HG02763 (cell line): Measurements from ENCODE around the gene DENND1B.
"Not testable (repeated sequence)": the region's sequence is repeated elsewhere in the genome, so short reads cannot be mapped to it uniquely, and the experiment has no call there.

Experiments used
- ATAC-seq: cut with Tn5 transposase; IDR thresholded peaks from one replicate; pipeline ENCODE4 v1.9.1; 2021; ENCODE audit warnings: mild to moderate bottlenecking, moderate library complexity; ENCODE audit not compliant: unreplicated experiment

Gene DENND1B

DNA sequence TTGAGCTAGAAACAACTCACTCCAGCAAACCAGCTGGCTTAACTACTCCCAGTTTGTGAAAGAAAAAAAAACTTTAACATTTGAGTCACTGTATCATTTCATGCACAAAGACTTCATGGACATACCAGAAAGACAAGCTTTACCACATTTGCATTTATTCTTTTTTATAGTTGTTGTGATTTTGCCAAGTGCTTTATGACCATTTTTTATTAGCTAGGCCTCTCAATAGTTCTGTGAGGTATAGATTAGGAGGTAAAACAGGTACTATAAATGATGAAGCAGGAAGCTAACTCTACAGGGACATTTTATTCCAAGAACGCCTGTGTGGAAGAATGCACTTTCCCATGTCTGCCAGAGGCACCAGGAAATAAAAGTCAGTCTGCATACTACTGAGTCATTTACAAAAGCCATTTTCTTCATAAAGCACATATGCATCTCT lies 8.2 kb upstream of the DENND1B start:
- ATAC-seq, result no peak

DNA sequence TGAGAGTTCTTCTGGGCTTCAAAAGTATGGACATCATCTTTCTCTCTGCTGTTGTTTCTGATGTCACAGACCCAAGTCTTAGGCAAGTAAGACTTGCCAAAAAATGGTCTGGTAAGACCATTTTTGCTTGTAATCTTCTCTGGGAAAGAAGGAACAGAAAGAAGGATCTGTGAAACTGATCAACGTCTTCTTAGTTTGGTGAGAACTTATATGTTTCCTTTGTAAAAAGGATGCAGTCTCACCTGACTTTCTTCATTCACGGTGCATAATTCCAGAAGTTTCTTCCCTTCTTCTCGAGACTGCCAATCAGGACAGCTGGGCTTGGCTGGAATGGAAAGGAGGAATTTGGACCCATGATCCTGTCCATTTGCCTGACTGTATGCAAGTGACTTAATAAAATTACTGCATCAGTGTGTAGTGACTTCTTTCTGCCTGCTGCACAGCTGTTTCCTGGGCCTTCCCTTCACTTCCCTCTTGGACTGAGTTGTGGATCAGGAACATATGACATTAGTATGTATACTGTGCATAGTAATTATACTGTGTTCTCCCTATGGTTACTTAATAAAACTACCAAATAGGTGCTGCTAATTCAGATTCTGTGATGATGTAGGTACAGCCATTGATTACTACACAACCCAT lies 7.6 kb upstream of the DENND1B start:
- no peak for ATAC-seq

DNA sequence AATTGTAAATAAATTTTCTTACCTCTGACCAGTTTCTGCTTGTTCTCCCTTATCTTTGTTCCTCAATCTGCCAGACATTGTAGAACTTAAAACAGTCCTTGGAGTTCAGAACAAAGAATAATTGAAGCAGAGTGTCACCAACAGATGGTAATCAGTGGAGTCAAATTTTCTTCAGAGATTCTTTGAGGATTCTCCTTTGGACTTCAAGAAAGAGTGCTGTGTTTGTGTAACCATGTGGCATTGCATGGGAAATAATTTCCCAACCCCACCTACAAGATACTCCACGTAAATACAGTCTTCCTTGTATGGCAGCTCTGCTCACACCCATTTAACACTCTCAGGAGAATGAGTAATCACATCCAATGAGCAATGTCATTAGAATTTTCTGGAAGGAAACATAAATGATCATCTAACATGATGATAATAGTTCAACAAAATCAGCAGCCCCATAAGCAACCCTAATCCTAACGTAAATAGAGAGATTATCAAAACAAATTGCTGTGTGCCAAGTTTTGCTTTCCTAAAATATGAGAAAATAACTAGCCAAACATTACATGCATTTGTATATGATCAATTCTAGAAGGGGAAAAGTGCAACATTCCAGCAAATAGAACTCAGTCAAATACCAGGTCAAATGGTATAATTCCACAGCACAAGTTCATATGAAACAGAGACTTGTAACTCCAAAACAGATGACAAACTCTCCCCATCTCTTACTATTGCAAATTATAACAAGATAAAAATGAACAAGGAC lies 6.9 kb upstream of the DENND1B start:
- no peak for ATAC-seq

DNA sequence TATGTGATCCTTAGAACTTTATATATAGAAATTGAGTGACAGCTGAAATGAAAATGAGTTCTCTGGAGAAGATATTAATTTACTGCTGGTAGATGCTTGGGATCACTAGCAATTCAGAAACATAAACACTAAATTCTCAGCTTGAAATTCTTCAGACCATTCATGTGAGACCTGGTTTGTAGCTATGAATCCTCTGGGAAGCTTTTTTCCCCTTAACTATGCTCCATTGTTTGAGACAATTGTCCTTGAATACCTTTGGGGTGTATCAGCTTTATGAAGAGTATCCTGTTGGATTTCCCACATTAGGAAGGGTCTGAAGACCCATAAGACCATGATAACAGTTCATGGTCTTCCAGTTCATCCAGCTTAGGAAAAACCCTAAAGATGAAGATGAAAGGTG lies 4.6 kb upstream of the DENND1B start:
- no peak for ATAC-seq

DNA sequence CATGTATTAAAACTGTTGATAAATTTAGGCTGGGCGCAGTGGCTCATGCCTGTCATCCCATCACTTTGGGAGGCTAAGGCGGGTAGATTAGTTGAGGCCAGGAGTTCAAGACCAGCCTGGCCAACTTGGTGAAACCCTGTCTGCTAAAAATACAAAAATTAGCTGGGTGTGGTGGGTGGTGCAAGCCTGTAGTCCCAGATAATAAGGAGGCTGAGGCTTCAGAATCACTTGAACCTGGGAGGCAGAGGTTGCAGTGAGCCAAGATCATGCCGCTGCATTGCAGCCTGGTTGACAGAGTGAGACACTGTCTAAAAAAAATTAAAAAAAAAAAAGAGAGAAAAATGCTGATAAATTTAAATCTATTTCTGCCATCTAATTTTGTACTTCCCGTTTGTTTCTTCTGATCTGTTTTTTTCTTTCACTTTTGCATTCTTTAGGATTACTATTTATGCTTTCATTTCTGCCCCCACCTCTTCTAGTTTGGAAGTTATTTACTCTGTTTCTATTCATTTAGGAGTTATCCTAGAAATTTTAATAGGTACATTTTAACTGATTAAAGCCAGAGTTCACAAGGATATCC lies 3.2 kb upstream of the DENND1B start:
- no peak for ATAC-seq

DNA sequence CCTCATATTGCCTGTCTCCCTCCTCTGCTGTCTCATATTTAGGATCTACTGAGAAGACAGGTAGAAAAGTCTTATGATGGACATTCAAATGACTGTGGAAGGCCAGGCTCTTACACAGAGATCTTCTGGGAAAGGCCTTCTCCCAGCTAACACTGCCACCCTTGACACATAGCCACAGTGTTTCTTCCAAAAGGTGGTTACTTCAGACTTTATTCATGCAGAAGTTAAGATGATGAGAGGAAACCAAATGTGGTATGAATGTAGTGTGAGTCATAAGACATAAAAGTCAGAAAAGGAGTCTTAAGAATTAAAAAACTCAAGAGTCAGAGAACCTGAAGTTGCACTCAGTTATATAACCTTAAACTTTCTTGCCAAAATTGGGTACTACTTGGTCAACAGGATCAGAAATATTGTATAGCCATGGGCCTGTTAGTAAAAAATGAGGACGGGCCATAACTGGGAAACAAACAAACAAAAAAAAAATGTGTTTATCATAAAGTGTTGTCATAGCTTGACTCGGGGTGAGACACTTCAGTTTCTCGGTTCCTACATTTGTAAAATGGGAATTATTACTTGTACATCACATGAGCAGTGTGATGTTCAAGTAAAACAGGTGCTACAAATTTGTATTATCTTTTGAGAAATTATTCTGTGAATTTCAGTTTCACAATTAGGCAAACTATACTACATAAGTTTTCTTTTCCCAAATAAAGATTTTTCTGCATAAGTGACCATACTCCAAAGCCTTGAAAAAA lies 1.2 kb upstream of the DENND1B start:
- ATAC-seq, result peak; percentile 20

DNA sequence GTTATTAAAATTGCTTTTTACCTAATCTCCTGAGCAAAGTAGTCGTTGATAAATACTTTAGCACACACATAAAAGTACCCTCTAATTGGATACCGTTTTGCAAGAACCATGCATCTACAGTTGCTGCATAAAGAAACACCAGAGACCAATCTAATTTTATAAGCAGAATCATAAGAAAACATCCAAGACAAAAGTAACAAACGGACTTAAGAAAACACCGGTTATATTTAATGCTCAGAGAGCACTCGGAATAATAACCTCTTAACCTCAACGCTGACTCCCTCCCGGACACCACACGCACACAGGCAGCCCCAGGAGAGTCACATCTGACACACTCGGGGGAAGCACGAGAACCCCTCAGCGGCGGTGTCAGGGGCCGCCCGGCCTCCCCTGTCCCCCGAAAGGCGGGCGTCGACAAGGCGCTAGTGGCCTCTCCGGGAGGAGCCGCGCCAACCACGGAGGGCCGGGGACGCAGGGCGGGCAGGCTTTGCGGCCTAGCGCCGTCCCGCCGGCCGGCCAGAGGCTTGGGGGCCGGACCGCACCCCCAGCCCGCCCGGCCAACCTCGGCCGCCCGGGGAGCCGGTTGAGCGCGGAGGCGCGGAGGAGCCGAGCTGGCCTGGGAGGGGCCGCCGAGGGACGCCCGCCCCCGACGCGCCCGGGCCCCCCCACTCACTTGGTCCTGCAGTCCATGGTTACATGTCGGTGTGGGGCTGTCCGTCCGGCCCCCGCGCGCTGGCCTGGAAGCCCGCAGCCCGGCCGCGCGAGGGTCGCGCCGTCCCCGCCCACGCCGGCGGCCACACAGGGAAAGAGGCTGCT lies 606 bp downstream of the DENND1B start:
- peak; percentile 29 for ATAC-seq

DNA sequence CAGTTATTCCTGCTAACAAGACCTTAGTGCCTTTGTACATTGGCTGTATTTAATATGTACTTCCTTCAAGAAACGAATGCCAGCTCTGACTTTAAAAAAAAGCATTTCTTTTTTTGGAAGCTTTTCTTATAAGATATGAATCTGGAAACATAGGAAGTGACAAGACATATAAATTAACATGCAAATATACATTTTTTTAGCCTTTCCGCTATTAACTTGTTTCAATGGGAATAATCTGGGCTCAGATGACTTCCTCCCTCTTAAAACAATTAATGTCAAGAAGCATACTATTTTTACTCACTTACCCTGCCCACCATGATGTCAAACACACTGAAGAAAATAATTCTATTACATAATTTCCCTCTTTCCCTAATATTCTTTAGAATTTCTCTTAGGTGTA lies 1.4 kb downstream of the DENND1B start:
- ATAC-seq, result no peak

DNA sequence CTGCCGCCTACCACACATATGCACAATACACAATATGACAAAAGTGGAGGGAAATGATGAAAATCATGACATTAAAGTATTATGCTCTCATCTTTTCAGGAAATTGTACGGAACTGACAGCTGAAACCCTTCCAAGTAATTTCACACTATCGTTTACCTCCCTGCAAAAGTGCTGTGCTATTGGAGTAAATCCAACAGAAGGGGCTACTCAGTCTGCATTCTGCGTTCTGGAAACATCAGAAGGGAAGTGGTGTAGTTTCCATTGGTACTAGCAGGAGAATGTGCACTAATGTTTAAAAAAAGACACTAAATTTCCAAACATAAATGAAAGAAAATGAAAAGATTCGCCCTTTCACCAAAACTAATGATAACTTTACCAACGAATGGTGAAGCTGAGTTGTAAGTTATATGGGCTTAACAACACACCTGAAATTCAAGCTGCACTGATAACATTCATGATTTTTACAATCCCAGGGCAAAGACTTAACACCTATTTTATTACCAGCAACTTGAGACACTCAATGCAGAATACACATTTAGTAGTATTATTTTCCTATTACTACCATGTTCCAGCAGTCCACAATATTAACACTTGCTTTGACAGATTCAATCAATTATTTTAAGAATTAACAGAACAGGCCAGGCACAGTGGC lies 3.2 kb downstream of the DENND1B start:
- no peak for ATAC-seq

DNA sequence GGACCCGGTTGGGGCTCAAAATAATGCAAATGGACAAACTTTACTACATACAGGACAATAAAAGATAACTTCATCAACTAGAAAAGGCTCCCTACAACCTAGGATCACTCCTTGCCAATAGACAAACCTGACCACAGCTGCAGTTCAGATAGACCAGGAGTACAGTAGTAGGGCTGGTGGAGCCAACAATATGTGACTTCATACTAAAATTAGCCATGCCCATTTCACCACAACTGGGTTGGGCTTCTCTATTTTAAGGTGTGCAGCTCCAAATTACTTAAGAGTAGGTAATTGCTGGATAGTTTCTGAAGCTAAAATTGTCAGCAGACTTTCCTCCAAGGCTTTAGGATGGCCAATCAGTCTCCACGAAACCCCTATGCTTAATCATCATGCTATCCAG lies 3.9 kb downstream of the DENND1B start:
- no peak for ATAC-seq

DNA sequence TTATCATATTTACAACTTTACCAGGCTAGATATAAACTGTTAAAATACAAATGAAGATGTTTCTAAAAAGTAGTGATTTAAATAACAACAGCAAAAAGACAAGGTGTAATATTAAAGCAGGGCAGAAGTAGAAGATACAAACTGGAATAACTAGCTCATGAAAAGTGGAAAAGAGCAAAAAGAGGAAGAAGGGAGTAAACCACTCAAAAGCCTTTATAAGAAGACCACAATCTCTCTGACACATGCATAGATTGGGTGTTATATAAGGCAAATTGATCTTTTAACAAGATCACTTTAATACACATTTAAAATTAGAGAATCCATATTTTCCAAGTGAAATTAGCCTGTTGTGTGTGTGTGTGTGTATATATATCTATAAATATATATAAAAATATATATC lies 5.0 kb downstream of the DENND1B start:
- ATAC-seq, result no peak

DNA sequence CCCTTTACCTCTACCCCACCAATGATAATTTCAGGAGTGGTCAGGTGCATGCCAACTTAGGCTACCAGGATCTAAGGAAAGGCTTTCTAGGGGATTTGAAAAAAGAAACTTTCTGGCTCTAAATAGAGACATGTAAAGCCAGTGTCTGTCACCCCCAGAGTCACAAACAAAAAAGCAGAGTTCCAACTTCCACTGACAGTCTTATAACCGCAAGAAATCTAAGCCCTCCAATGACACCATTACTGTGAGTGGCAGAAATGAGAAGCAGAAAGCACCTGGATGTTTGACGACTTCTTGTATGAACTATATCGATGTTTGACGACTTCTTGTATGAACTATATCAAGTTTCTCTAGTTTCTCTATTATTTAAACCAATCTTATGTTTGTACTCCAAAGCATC lies 6.0 kb downstream of the DENND1B start:
- no peak for ATAC-seq

DNA sequence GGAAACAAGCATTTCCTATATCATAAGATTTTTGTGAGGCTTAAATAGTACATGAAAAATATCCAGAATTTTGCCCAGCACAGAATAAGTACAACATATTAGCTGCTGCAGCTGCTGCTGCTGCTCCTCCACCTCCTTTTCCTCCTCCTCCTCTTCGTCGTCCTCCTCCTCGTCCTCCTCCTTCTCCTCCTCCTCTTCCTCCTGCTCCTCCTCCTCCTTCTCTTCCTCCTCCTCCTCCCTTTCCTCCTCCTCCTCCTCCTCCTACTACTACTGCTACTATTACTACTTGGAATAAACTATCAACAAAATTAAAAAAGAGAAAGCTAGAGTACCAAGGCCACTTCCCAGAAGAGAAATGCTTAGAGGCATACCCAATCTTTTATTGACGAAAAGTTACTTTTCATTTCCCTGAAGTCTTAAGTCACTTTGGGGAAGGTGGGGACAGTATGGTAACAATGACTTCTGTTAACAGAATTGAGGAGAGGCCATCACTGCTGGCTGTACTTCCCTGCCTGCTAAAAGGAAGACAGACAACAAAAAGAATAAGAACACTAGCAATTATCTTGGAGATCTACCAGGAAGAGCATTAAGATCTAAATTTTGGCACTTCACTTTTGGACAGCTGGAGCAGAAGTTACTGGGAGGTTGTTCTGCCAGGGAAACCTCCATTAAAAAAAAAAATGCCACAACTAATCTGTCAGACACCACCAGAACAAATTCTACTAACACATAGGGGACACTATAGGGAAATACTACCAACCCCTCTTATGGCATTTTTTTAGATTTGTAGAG lies 7.1 kb downstream of the DENND1B start:
- ATAC-seq, result no peak

DNA sequence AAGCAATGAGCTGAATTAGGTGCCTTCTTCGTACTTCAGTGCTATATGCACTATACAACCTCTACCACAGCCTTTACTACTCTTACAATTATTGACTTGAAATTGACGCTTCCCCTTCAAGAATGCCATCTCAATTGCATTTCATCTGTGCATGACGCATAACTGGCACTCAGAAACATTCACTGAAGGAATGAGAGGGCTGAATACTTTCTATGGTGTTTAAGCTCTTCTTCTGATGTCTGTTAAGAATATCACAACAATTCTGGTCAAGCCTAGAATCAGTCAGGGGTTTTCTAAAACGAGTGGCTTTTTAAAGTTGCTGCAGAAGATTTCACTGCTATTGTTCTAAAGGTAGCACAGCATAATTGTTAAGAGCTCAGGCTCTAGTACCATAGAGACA lies 11.5 kb downstream of the DENND1B start:
- ATAC-seq, result no peak

DNA sequence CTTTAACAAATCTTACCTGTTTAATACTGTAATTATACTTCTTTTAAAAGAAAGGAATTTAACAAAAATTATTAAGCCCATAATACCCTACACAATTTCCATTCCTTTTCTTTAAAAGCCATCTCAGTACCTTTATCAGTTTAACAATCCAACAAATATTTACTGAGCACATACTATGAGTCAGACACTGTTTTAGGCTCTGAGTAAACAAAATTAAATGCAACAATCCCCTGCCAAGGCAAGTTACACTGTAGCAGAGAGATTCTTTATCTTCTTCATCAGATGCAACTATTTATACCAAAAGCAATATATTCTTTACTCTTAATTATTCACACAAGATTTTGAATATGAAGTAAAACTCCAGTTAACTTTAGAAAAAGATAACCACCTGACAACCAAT lies 12.0 kb downstream of the DENND1B start:
- ATAC-seq, result no peak

DNA sequence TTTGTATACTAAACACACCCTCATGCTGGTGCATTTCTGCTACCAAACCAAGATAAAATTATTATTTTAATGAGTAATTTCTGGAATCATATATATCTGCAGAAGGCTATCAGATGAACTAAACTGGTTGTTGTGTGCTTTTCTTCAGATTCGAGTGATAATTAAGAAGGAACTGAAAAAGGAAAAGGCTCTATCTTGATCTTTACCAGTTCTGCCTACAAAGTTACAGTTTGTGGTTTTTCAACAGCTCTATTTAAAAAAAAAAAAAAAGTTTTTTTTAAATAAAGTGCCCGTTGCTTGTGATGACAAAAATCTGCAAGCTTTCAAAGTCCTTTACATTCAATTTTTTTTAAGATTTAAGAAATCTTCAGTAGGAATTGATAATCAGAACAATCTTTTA lies 13.6 kb downstream of the DENND1B start:
- no peak for ATAC-seq

DNA sequence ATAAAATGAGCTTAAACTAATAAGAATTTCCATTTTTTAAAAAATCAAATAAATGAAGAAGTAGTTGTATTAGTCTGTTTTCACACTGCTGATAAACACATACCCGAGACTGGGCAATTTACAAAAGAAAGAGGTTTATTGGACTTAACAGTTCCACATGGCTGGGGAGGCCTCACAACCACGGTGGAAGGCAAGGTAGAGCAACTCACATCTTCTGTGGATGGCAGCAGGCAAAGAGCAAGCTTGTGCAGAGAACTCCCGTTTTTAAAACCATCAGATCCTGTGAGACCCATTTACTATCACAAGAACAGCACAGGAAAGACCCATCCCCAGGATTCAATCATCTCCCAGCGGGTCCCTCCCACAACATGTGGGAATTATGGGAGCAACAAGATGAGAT lies 19.7 kb downstream of the DENND1B start:
- not testable (repeated sequence) for ATAC-seq

DNA sequence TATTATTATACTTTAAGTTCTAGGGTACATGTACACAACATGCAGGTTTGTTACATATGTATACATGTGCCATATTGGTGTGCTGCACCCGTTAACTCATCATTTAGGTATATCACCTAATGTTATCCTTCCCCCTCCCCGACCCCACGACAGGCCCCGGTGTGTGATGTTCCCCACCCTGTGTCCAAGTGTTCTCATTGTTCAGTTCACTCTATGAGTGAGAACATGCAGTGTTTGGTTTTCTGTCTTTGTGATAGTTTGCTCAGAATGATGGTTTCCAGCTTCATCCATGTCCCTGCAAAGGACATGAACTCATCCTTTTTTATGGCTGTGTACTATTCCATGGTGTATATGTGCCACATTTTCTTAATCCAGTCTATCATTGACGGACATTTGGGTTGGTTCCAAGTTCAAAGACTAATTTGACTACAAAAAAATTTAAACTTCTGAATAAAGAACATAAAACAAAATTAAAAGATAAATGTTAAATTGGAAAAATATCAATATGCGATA lies 22.6 kb downstream of the DENND1B start:
- ATAC-seq, result not testable (repeated sequence)

DNA sequence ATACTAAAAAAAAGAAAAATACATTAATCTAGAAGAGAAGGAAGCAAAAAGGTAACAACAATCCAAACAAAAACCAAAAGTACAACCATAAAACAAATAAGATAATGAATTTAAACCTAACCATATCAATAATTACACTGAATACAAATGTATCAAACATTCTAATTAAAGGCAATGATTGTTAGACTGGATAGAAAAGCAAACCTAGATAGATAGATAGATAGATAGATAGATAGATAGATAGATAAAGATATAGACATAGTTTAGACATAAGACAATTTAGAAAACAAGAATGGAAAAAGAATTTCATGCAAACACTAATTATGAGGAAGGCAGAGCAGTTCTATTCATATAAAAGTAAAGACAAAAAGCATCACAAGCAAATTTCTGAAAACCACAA lies 24.9 kb downstream of the DENND1B start:
- no peak for ATAC-seq
